GM10266 (cell line): ENCODE results near the gene CD4.

Experiments
- DNase-seq: peaks from one replicate; pipeline ENCODE4 v3.0.0; 2012; ENCODE audit errors: extremely low spot score
- CTCF ChIP-seq: IDR thresholded peaks from 2 replicates; pipeline ENCODE4 v1.5.1; 2012; ENCODE audit warnings: mild to moderate bottlenecking, low read depth; ENCODE audit not compliant: control insufficient read depth, insufficient read depth; ENCODE audit errors: missing control alignments

CD4 gene

GRCh38 chr12:6824085-6824775 lies 34.9 kb downstream of the CD4 start:
- DNase-seq: no peak
- TF ChIP-seq CTCF: no peak

GRCh38 chr12:6824901-6825381 lies 35.6 kb downstream of the CD4 start:
- DNase-seq: no peak
- TF ChIP-seq CTCF: no peak

- TF ChIP-seq CTCF: peak; percentile 92
- DNase-seq: peak; percentile 95
These were observed 36.2 kb downstream of the CD4 start for GRCh38 chr12:6825398-6826124.

GRCh38 chr12:6826125-6826733 lies 36.9 kb downstream of the CD4 start:
- no peak for DNase-seq
- no peak for TF ChIP-seq CTCF

GRCh38 chr12:6826734-6827436 lies 37.6 kb downstream of the CD4 start:
- no peak for DNase-seq
- TF ChIP-seq CTCF: no peak

GRCh38 chr12:6827437-6827911 lies 38.1 kb downstream of the CD4 start:
- no peak for TF ChIP-seq CTCF
- DNase-seq: peak; percentile 71
